ENCODE data around the gene AMPD1.

The AMPD1 gene

GRCh38 chr1:114641377-114641776 lies 54.0 kb downstream of the AMPD1 start:
- DNase-seq (ENCODE audit: low read depth in 2 of 3, low spot score in 2 of 3): no peak

GRCh38 chr1:114638910-114639309 lies 56.4 kb downstream of the AMPD1 start:
- DNase-seq (ENCODE audit: low read depth in 2 of 3, low spot score in 2 of 3): no peak

- no peak for DNase-seq (ENCODE audit: low read depth in 2 of 3, low spot score in 2 of 3)
These were observed 62.9 kb downstream of the AMPD1 start for GRCh38 chr1:114632427-114632826.

- DNase-seq (ENCODE audit: low read depth in 2 of 3, low spot score in 2 of 3): no peak
These were observed 68.2 kb downstream of the AMPD1 start for GRCh38 chr1:114627107-114627506.

- DNase-seq (ENCODE audit: low read depth in 2 of 3, low spot score in 2 of 3): no peak
These were observed 72.0 kb downstream of the AMPD1 start for GRCh38 chr1:114623364-114623763.

Data from activated CD8-positive, alpha-beta memory T cell treated with anti-CD3 and anti-CD28 coated beads for 48 hours (primary cell).